GM23338 (cell line): ENCODE results near the gene AQP1. TPM values are rescaled to one million over a fixed set of nuclear protein-coding genes. Genes with fewer than 3 reads are reported as not detected.

ENCODE experiments used
- ATAC-seq: fragments of 200-7000 bp; cut with Tn5 transposase; 3 replicates; pipeline ENCODE4 v1.9.1; 2020
- DNase-seq: peaks from one replicate; pipeline ENCODE4 v3.0.0-alpha.2; 2015; ENCODE audit warnings: low spot score
- H2AFZ ChIP-seq: fragments of 200-600 bp; sonication (generic); 2 replicates; pipeline ENCODE4 v1.8.0; 2016; ENCODE audit warnings: antibody characterized with exemption, mild to moderate bottlenecking, moderate library complexity
- H3F3A ChIP-seq: fragments of 200-600 bp; sonication (generic); replicated peaks from 2 replicates; pipeline ENCODE4 v1.8.0; 2017; ENCODE audit warnings: antibody characterized with exemption, mixed run types, low read depth
- H3K27ac ChIP-seq: fragments of 200-600 bp; sonication (generic); 2 replicates; pipeline ENCODE4 v1.6.1; 2016; ENCODE audit warnings: low read depth
- H3K27me3 ChIP-seq: fragments of 200-600 bp; sonication (generic); 2 replicates; pipeline ENCODE4 v1.8.0; 2016; ENCODE audit warnings: mild to moderate bottlenecking, mixed run types, moderate library complexity; ENCODE audit not compliant: insufficient read depth
- H3K36me3 ChIP-seq: fragments of 200-600 bp; sonication (generic); 2 replicates; pipeline ENCODE4 v1.8.0; 2016; ENCODE audit warnings: mild to moderate bottlenecking; ENCODE audit not compliant: insufficient read depth
- H3K4me1 ChIP-seq: fragments of 200-600 bp; sonication (generic); 2 replicates; pipeline ENCODE4 v1.8.0; 2016; ENCODE audit warnings: mild to moderate bottlenecking, moderate library complexity; ENCODE audit not compliant: insufficient read depth
- H3K4me2 ChIP-seq: fragments of 200-600 bp; sonication (generic); 2 replicates; pipeline ENCODE4 v1.7.1; 2017; ENCODE audit warnings: mixed run types
- H3K4me3 ChIP-seq: fragments of 200-600 bp; sonication (generic); 2 replicates; pipeline ENCODE4 v1.6.1; 2016; ENCODE audit warnings: mixed run types
- H3K79me2 ChIP-seq: fragments of 200-600 bp; sonication (generic); replicated peaks from 2 replicates; pipeline ENCODE4 v1.8.0; 2017; ENCODE audit warnings: mild to moderate bottlenecking; ENCODE audit not compliant: insufficient read depth
- H3K9me2 ChIP-seq: fragments of 200-600 bp; sonication (generic); 2 replicates; pipeline ENCODE4 v1.8.0; 2017; ENCODE audit not compliant: insufficient read depth
- H4K20me1 ChIP-seq: fragments of 200-600 bp; sonication (generic); replicated peaks from 2 replicates; pipeline ENCODE4 v1.8.0; 2017; ENCODE audit warnings: mild to moderate bottlenecking; ENCODE audit not compliant: insufficient read depth
- H3K27ac Mint-ChIP-seq: 2 replicates; pipeline ENCODE4 v1.8.0; 2020; ENCODE audit warnings: inconsistent platforms, mild to moderate bottlenecking, moderate library complexity, mixed read lengths
- H3K27me3 Mint-ChIP-seq: 3 replicates; pipeline ENCODE4 v1.8.0; 2022; ENCODE audit warnings: low read depth, mild to moderate bottlenecking, moderate library complexity, mixed read lengths, inconsistent platforms; ENCODE audit not compliant: insufficient read depth, poor library complexity
- H3K36me3 Mint-ChIP-seq: 3 replicates; pipeline ENCODE4 v1.8.0; 2021; ENCODE audit warnings: low read depth, mild to moderate bottlenecking, inconsistent platforms, moderate library complexity, mixed read lengths
- H3K4me1 Mint-ChIP-seq: 3 replicates; pipeline ENCODE4 v1.8.0; 2020; ENCODE audit warnings: mild to moderate bottlenecking, inconsistent platforms, mixed read lengths
- H3K4me3 Mint-ChIP-seq: 3 replicates; pipeline ENCODE4 v1.8.0; 2021; ENCODE audit warnings: moderate library complexity, mild to moderate bottlenecking, inconsistent platforms, mixed read lengths
- H3K9me3 Mint-ChIP-seq: 3 replicates; pipeline ENCODE4 v1.8.0; 2020; ENCODE audit warnings: moderate library complexity, mild to moderate bottlenecking, inconsistent platforms, mixed read lengths
- CREB1 ChIP-seq: fragments of 250-450 bp; sonication (Bioruptor Pico); IDR thresholded peaks from 2 replicates; pipeline ENCODE4 v1.5.0; 2020; ENCODE audit warnings: low read depth, mild to moderate bottlenecking, moderate library complexity
- CTCF ChIP-seq, 2 experiments: fragments of 200-600 bp in 1 of 2; sonication (generic) in 1 of 2; conservative IDR thresholded peaks; 2 replicates each; pipeline versions ENCODE4 v1.5.1 to v1.6.1; 2016 to 2017; ENCODE audit warnings: antibody characterized with exemption in 2 of 2, low read depth in 2 of 2, mild to moderate bottlenecking in 2 of 2, moderate library complexity in 1 of 2
- ETS1 ChIP-seq: IDR thresholded peaks from 2 replicates; pipeline ENCODE4 v1.6.1; 2016; ENCODE audit warnings: antibody characterized with exemption
- EZH2 ChIP-seq: fragments of 200-600 bp; sonication (generic); IDR thresholded peaks from one replicate; pipeline ENCODE4 v1.8.0; 2017; ENCODE audit warnings: antibody characterized with exemption, mild to moderate bottlenecking, low read depth; ENCODE audit not compliant: unreplicated experiment
- EZH2phosphoT487 ChIP-seq: fragments of 200-600 bp; sonication (generic); IDR thresholded peaks from one replicate; pipeline ENCODE4 v1.8.1; 2018; ENCODE audit warnings: antibody characterized with exemption; ENCODE audit not compliant: unreplicated experiment
- JUNB ChIP-seq: IDR thresholded peaks from one replicate; pipeline ENCODE4 v1.6.1; 2016; ENCODE audit warnings: antibody characterized with exemption; ENCODE audit not compliant: unreplicated experiment
- POLR2AphosphoS5 ChIP-seq: IDR thresholded peaks from 2 replicates; pipeline ENCODE4 v1.6.1; 2016; ENCODE audit warnings: antibody characterized with exemption, low read depth
- REST ChIP-seq: IDR thresholded peaks from one replicate; pipeline ENCODE4 v1.6.1; 2018; ENCODE audit warnings: antibody characterized with exemption; ENCODE audit not compliant: unreplicated experiment
- STAT1 ChIP-seq: IDR thresholded peaks from one replicate; pipeline ENCODE4 v1.6.1; 2016; ENCODE audit warnings: antibody characterized with exemption; ENCODE audit not compliant: unreplicated experiment
- ZNF114 ChIP-seq: fragments of 250-450 bp; sonication (Bioruptor Pico); IDR thresholded peaks from 2 replicates; pipeline ENCODE4 v1.5.0; 2020; ENCODE audit warnings: mild to moderate bottlenecking, moderate library complexity
- ZNF331 ChIP-seq: fragments of 250-450 bp; sonication (Bioruptor Pico); IDR thresholded peaks from 2 replicates; pipeline ENCODE4 v1.5.0; 2020; ENCODE audit warnings: low read depth, mild to moderate bottlenecking, moderate library complexity
- ZNF462 ChIP-seq: fragments of 250-450 bp; sonication (Bioruptor Pico); IDR thresholded peaks from 2 replicates; pipeline ENCODE4 v1.5.0; 2020; ENCODE audit warnings: mild to moderate bottlenecking, moderate library complexity
- polyA plus RNA-seq: library from polyadenylated mRNA; unstranded; fragments of >200 nt; fragmentation: Nextera tagmentation; extraction: Ambion mirVana; gene quantifications from 2 replicates; pipeline ENCODE4 v1.2.1, GENCODE V29; 2016
- total RNA-seq: library from RNA; depleted of rRNA; stranded (reverse); fragments of >200 nt; shearing (Covaris generic); gene quantifications from 2 replicates; pipeline ENCODE4 v1.2.3, GENCODE V29; 2014

AQP1 gene
- total and polyA plus RNA-seq, 2 experiments from 2014 or later = 0.28 TPM; not detected in 1

- ATAC-seq (no peak), DNase-seq (no peak)
- Histone ChIP-seq H3K9me2 (peaks cover 6% of the 10 kb centered on the region; the same call in 1 of the 2 replicates), H3K4me2 (no peak overlapping the region), H4K20me1 (no peaks in the 10 kb centered on the region), H2AFZ (no peak overlapping the region), H3K79me2 (no peaks in the 10 kb centered on the region), H3K36me3 (no peaks in the 10 kb centered on the region), H3F3A (no peaks in the 10 kb centered on the region), H3K27me3 (no peaks in the 10 kb centered on the region), H3K4me1 (0 out of 2 replicates have a peak, but pooled peaks cover 6% of the 10 kb centered on the region), H3K4me3 (no peak overlapping the region), H3K27ac (no peak overlapping the region)
- peaks cover 7% of the 10 kb centered on the region; the same call in 2 of the 3 replicates for H3K4me1 Mint-ChIP-seq
- TF ChIP-seq REST = no peak
- no peak for TF ChIP-seq CREB1 (CRISPR knock-in tag)
- no peak for TF ChIP-seq ZNF331 (CRISPR knock-in tag)
- no peak for TF ChIP-seq ZNF114
- TF ChIP-seq CTCF (conservative IDR thresholded peaks at IDR 0.05; ENCODE audit: low read depth in 2 of 2) = no peak
- no peak for TF ChIP-seq ETS1
- no peak for TF ChIP-seq ZNF462 (CRISPR knock-in tag)
- TF ChIP-seq JUNB = no peak
- TF ChIP-seq EZH2phosphoT487 = no peak
- no peak for TF ChIP-seq STAT1
- no peak for TF ChIP-seq EZH2
- no peak for TF ChIP-seq POLR2AphosphoS5
- H3K27ac Mint-ChIP-seq = no peak overlapping the region
- H3K27me3 Mint-ChIP-seq = peaks cover 10% of the 10 kb centered on the region
- H3K4me3 Mint-ChIP-seq = no peak overlapping the region
- no peaks in the 10 kb centered on the region for H3K36me3 Mint-ChIP-seq
- H3K9me3 Mint-ChIP-seq = no peaks in the 10 kb centered on the region
Measured at GRCh38 chr7:30932562-30932961, 20.9 kb downstream of the AQP1 start.
